KMS-11 (cell line): ENCODE results near the gene ATG101.
A peak's percentile ranks its signal among the peaks of the same experiment; 100 is the strongest.

Source experiments
- H2AFZ ChIP-seq: fragments of 200-600 bp; sonication (generic); 2 replicates; pipeline ENCODE4 v1.6.1; 2016; ENCODE audit warnings: antibody characterized with exemption, mixed run types, low read depth
- H3K27ac ChIP-seq: fragments of 200-600 bp; sonication (generic); 2 replicates; pipeline ENCODE4 v1.6.1; 2016; ENCODE audit warnings: mild to moderate bottlenecking, mixed run types
- H3K27me3 ChIP-seq: fragments of 200-600 bp; sonication (generic); 2 replicates; pipeline ENCODE4 v1.6.1; 2017; ENCODE audit warnings: mild to moderate bottlenecking, low read depth, mixed run types, moderate library complexity; ENCODE audit not compliant: insufficient read depth
- H3K36me3 ChIP-seq: fragments of 200-600 bp; sonication (generic); 2 replicates; pipeline ENCODE4 v1.6.1; 2017; ENCODE audit warnings: mild to moderate bottlenecking, mixed run types; ENCODE audit not compliant: insufficient read depth
- H3K4me1 ChIP-seq: fragments of 200-600 bp; sonication (generic); 2 replicates; pipeline ENCODE4 v1.6.1; 2016; ENCODE audit warnings: mild to moderate bottlenecking, low read depth, mixed run types; ENCODE audit not compliant: poor library complexity, severe bottlenecking
- H3K4me2 ChIP-seq: fragments of 200-600 bp; sonication (generic); 2 replicates; pipeline ENCODE4 v1.7.0; 2016; ENCODE audit warnings: mild to moderate bottlenecking, mixed run types
- H3K4me3 ChIP-seq: fragments of 200-600 bp; sonication (generic); IDR thresholded peaks from 2 replicates; pipeline ENCODE4 v1.6.1; 2017; ENCODE audit warnings: low read depth, low read length, mixed read lengths; ENCODE audit not compliant: insufficient read depth
- H3K79me2 ChIP-seq: fragments of 200-600 bp; sonication (generic); 2 replicates; pipeline ENCODE4 v1.6.1; 2016; ENCODE audit warnings: low read depth, mixed run types; ENCODE audit not compliant: insufficient read depth
- H3K9ac ChIP-seq: fragments of 200-600 bp; sonication (generic); 2 replicates; pipeline ENCODE4 v1.6.1; 2016; ENCODE audit warnings: mild to moderate bottlenecking, mixed run types
- H4K20me1 ChIP-seq: fragments of 200-600 bp; sonication (generic); 2 replicates; pipeline ENCODE4 v1.6.1; 2016; ENCODE audit warnings: mild to moderate bottlenecking, mixed run types; ENCODE audit not compliant: insufficient read depth
- TF ChIP-seq, protein P1 (sequence below): fragments of 200-600 bp; sonication (generic); conservative IDR thresholded peaks from 2 replicates; pipeline ENCODE4 v1.6.1; 2017; ENCODE audit warnings: low read depth, mild to moderate bottlenecking, antibody characterized with exemption, low read length, moderate library complexity, mixed read lengths

Gene ATG101, protein sequence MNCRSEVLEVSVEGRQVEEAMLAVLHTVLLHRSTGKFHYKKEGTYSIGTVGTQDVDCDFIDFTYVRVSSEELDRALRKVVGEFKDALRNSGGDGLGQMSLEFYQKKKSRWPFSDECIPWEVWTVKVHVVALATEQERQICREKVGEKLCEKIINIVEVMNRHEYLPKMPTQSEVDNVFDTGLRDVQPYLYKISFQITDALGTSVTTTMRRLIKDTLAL

DNA sequence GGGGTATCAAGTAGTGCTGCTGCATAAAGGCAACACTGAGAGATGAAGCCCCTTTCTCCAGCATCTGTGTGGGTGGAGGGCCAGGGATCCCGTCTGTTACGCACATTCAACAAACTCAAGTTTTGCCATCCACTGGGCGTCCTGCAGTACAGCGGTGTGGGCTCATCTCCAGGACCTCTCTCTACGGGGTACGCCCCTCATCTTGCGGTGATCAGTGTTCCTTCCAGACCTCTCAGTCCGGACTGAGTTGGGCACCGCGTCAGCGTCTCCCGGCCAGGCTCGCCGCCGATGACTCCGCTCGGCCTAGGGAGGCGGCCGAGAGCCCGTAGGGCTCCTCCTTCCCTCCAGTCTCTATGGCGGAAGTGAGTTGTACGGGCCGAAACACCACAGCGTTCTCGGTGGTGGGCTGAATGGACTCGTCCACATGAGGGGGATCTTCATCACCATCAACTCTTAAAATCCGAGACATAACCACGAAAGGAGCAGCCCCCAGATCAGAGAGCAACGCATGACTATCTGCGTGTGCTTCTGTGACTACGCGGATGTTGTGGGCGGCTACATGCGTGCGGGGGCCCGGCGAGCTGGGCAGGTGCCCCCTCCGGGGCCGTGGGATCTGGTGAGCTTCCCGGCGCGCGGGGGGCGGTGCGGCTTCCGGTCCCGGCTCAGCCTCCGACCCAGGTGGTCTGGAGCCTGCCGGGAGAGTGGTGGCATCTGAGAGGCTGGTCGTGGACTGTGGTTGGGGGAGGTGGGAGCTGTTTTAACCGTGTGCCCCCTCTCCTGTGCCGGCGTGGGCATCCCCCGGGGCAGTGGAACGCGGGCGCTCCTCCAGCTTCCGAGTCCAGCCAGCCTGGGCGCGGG, at the start of gene ATG101:
TSS of gene ATG101 (plus strand) at position 652 of the 858 bp plus-strand sequence. CDS start 3,673 bp downstream, outside the sequence.
- Histone ChIP-seq H3K4me3 (peak within 1 kb of the TSS; percentile 77), H3K27ac (peak within 1 kb of the TSS; percentile 72), H3K27me3 (peaks cover 20% of the 10 kb centered on the region), H3K4me2 (peak within 1 kb of the TSS; percentile 47), H3K9ac (peak within 1 kb of the TSS; percentile 81), H4K20me1 (no peaks in the 10 kb centered on the region; the same call in 1 of the 2 replicates), H3K4me1 (peaks cover 14% of the 10 kb centered on the region), H3K79me2 (peaks cover 38% of the 10 kb centered on the region), H2AFZ (peak within 1 kb of the TSS; percentile 90), H3K36me3 (no peaks in the 10 kb centered on the region)
- TF ChIP-seq, protein P1, sequence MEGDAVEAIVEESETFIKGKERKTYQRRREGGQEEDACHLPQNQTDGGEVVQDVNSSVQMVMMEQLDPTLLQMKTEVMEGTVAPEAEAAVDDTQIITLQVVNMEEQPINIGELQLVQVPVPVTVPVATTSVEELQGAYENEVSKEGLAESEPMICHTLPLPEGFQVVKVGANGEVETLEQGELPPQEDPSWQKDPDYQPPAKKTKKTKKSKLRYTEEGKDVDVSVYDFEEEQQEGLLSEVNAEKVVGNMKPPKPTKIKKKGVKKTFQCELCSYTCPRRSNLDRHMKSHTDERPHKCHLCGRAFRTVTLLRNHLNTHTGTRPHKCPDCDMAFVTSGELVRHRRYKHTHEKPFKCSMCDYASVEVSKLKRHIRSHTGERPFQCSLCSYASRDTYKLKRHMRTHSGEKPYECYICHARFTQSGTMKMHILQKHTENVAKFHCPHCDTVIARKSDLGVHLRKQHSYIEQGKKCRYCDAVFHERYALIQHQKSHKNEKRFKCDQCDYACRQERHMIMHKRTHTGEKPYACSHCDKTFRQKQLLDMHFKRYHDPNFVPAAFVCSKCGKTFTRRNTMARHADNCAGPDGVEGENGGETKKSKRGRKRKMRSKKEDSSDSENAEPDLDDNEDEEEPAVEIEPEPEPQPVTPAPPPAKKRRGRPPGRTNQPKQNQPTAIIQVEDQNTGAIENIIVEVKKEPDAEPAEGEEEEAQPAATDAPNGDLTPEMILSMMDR = 0 out of 2 replicates have a peak, but pooled peaks have one; percentile 24

DNA sequence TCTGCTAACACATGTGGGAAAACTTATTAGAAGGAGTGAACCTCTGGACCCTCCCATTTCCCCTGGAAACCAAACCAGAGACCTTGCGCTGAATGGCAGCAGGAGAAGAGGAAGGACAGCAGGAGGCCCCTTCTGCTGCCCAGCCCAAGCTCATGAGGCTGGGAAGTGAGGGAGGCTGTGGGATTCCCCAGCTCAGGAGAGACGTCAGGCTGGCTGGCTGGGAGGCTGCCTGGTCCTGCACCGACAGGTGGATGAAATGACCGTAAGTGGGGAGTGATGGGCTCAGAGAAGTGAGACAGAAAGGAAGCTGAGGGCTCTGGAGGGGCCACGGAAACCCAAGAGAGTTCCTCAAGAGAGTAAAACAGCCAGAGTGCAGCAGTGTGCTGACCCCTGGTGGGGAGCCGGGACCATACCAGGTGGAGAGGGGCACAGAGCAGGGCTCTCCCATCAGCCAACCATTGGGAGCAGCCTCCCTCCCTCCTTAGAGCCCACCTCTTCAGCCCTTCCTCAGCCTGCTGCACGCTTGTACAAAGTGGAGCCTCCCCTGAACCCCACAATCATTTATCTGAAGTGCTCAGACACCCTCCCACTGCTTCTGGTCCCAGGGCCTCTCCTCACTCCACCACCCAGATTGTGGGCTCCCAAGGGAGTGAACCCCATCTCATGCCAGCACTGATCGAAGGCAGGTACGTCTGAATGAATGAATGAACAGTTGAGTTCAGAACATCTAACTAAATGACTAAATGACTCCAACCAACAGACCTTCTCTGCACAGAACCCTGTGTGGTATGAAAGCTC, 49.0 kb upstream of the ATG101 start:
- no peaks in the 10 kb centered on the region for H4K20me1 ChIP-seq
- no peak overlapping the region for H3K9ac ChIP-seq
- no peaks in the 10 kb centered on the region for H3K79me2 ChIP-seq
- TF ChIP-seq, protein P1 = peak; percentile 72
- H3K36me3 ChIP-seq = no peaks in the 10 kb centered on the region
- no peak overlapping the region for H3K27ac ChIP-seq
- no peaks in the 10 kb centered on the region for H3K27me3 ChIP-seq
- no peak overlapping the region for H3K4me3 ChIP-seq
- H3K4me1 ChIP-seq = peaks cover 22% of the 10 kb centered on the region
- H2AFZ ChIP-seq = peak overlapping the region; percentile 73
- peak overlapping the region; percentile 37; the same call in 1 of the 2 replicates for H3K4me2 ChIP-seq

DNA sequence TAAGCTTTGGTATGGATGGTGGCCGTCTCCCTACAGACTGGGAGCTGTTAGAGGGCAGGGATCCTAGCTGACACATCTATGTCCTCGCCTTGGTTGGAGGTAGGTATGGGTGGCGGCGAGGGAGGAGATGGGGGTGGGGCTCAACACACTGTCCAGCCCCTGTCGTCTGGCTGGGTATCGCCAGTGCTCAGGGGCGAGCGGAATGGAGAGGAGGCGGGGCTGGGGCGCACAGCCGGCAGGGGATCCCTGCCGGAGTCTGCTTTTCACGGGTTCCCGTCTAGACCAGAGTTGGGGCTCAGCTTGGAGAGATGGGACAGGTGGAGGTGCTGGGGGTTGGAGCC, 47.0 kb upstream of the ATG101 start:
- H4K20me1 ChIP-seq = no peaks in the 10 kb centered on the region
- peaks cover 29% of the 10 kb centered on the region for H3K4me1 ChIP-seq
- no peaks in the 10 kb centered on the region for H3K36me3 ChIP-seq
- no peak overlapping the region for H3K27ac ChIP-seq
- no peak overlapping the region for H3K4me3 ChIP-seq
- no peaks in the 10 kb centered on the region for H3K79me2 ChIP-seq
- no peak overlapping the region; the same call in 1 of the 2 replicates for H3K9ac ChIP-seq
- H3K27me3 ChIP-seq = no peaks in the 10 kb centered on the region
- TF ChIP-seq, protein P1 = no peak
- peak overlapping the region; percentile 79; the same call in 1 of the 2 replicates for H3K4me2 ChIP-seq
- peak overlapping the region; percentile 96 for H2AFZ ChIP-seq
